GM10248 (cell line): ENCODE results near the gene KRTAP16-1.

Experiments
- CTCF ChIA-PET: fragments of 300-600 bp; sonication (Branson Sonifier 250); formaldehyde crosslinking; extraction: SDS; loops from one replicate; lab custom pipeline; 2021; ENCODE audit warnings: antibody characterized with exemption; lab: Yijun Ruan, JAX
- POLR2A ChIA-PET: fragments of 350-650 bp; sonication (Branson Sonifier 250); formaldehyde crosslinking; extraction: SDS; loops from one replicate; lab custom pipeline; 2020; ENCODE audit warnings: antibody characterized with exemption; lab: Yijun Ruan, JAX
- DNase-seq: peaks from one replicate; pipeline ENCODE4 v3.0.0; 2012; ENCODE audit errors: extremely low spot score
- CTCF ChIP-seq: IDR thresholded peaks from 2 replicates; pipeline ENCODE4 v1.5.1; 2012; ENCODE audit warnings: mild to moderate bottlenecking, low read depth; ENCODE audit errors: extremely low read depth, missing control alignments, control extremely low read depth

The KRTAP16-1 gene

GRCh38 chr17:41325126-41325525 lies 16.0 kb upstream of the KRTAP16-1 start:
- CTCF ChIA-PET: no interaction called here
- POLR2A ChIA-PET: no interaction called here
- DNase-seq: no peak
- TF ChIP-seq CTCF: no peak

GRCh38 chr17:41324180-41325075 lies 15.3 kb upstream of the KRTAP16-1 start:
- TF ChIP-seq CTCF: no peak
- ChIA-PET CTCF (no interaction called here), POLR2A (no interaction called here)
- DNase-seq: no peak

GRCh38 chr17:41322903-41323895 lies 14.1 kb upstream of the KRTAP16-1 start:
- ChIA-PET POLR2A (no interaction called here), CTCF (interaction anchor here (0.8 to 2.5 kb wide), 12 partner anchors 9 to 708 kb away, joined by 3 to 11 read pairs (median 3); partner anchors contain the start of genes KRTAP16-1 and KRTAP29-1)

GRCh38 chr17:41322094-41322902 lies 13.2 kb upstream of the KRTAP16-1 start:
- ChIA-PET CTCF (interaction anchor here (0.8 to 2.5 kb wide), 13 partner anchors 9 to 707 kb away, joined by 3 to 11 read pairs (median 3); partner anchors contain the start of genes KRTAP16-1 and KRTAP29-1), POLR2A (no interaction called here)
- DNase-seq: peak; percentile 43
- peak; percentile 74 for TF ChIP-seq CTCF

More at GRCh38 chr17:41322903-41323895, 14.1 kb upstream of the KRTAP16-1 start:
- no peak for TF ChIP-seq CTCF
- DNase-seq: no peak

GRCh38 chr17:41318231-41318630 lies 9.1 kb upstream of the KRTAP16-1 start:
- no peak for TF ChIP-seq CTCF
- POLR2A ChIA-PET: no interaction called here
- CTCF ChIA-PET: interaction anchor here (1.4 kb wide), 1 partner anchor 13 kb away, joined by 4 read pairs; no protein-coding TSS in a partner anchor
- no peak for DNase-seq
